Glutamatergic neuron (in vitro differentiated cells): Measurements from ENCODE around the gene IKBKG. TPM values are rescaled to one million over a fixed set of nuclear protein-coding genes. Genes with fewer than 3 reads are reported as not detected.

Experiments
- total RNA-seq: library from RNA; stranded (reverse); fragmentation: NEBNext Ultra II Directional; extraction: Animal tissue kit (Norgen Biotek cat#: 25700); gene quantifications from one replicate; pipeline ENCODE4 v1.2.1, GENCODE V29; 2021; ENCODE audit not compliant: unreplicated experiment

Gene IKBKG
- total RNA-seq, 1 donor from 2014 or later = 27.6 TPM

Other genes starting within 250 kb of the IKBKG start
- 499 TPM for gene FLNA, start 173.0 kb upstream of the IKBKG start, total RNA-seq
- 56.8 TPM for gene EMD, start 168.3 kb upstream of the IKBKG start, total RNA-seq
- 1,779 TPM for gene RPL10, start 149.2 kb upstream of the IKBKG start, total RNA-seq
- gene DNASE1L1, start 138.4 kb upstream of the IKBKG start, total RNA-seq = 15.8 TPM
- 40.9 TPM for gene TAFAZZIN, start 136.1 kb upstream of the IKBKG start, total RNA-seq
- 133 TPM for gene ATP6AP1, start 118.9 kb upstream of the IKBKG start, total RNA-seq
- gene GDI1, start 110.5 kb upstream of the IKBKG start, total RNA-seq = 730 TPM
- 125 TPM for gene FAM50A, start 103.5 kb upstream of the IKBKG start, total RNA-seq
- 458 TPM for gene PLXNA3, start 89.3 kb upstream of the IKBKG start, total RNA-seq
- gene LAGE3, start 68.3 kb upstream of the IKBKG start, total RNA-seq = 8.8 TPM
- gene UBL4A, start 61.0 kb upstream of the IKBKG start, total RNA-seq = 28.4 TPM
- gene SLC10A3, start 57.0 kb upstream of the IKBKG start, total RNA-seq = 6.1 TPM
- 32.0 TPM for gene FAM3A, start 31.4 kb upstream of the IKBKG start, total RNA-seq
- 122 TPM for gene G6PD, start 774 bp upstream of the IKBKG start, total RNA-seq
- gene CTAG1A, start 37.5 kb downstream of the IKBKG start, total RNA-seq = not detected
- not detected for gene CTAG1B, start 71.7 kb downstream of the IKBKG start, total RNA-seq
- gene CTAG2, start 106.0 kb downstream of the IKBKG start, total RNA-seq = not detected
- gene GAB3, start 203.5 kb downstream of the IKBKG start, total RNA-seq = 9.6 TPM
- 46.8 TPM for gene DKC1, start 215.2 kb downstream of the IKBKG start, total RNA-seq